Measurements from ENCODE around the gene BPIFA1. TPM values are rescaled to one million over a fixed set of nuclear protein-coding genes. Genes with fewer than 3 reads are reported as not detected.

Gene BPIFA1
- polyA plus RNA-seq, 3 donors: not detected

DNA sequence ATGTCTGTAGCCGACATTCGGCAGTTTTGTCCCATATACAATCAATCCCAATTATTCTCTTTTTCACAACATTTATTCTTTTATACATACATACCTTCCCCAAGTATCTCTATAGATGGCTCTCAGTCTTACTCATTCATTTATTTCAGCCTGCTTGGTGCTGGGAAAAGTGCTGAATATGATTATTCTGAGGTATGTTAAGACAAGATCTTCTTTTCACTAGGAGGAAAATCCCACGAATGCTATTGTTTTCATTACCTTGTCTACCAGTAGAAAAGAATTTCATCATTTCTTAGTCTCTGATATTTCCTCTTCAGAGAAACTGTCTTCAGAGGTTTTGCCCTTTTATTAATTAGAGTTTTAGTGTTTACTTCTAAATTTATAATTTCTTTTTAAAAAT is 32.4 kb upstream of the BPIFA1 start:
- DNase-seq: no peak
- Histone ChIP-seq H3K4me1 (ENCODE audit: control insufficient read depth in 1 of 2, insufficient read depth in 2 of 2, low read length in 2 of 2) (no peaks in the 10 kb centered on the region), H2AFZ (ENCODE audit: insufficient read depth, low read depth, low read length, poor library complexity, severe bottlenecking) (no peak overlapping the region), H3K9me3 (replicated peaks in 1 of 2; ENCODE audit: control insufficient read depth in 1 of 2, insufficient read depth in 1 of 2, low read length in 2 of 2) (no peaks in the 10 kb centered on the region), H4K20me1 (ENCODE audit: insufficient read depth, low read length) (no peaks in the 10 kb centered on the region), H3K79me2 (ENCODE audit: insufficient read depth, low read length) (no peaks in the 10 kb centered on the region), H3K4me3 (replicated peaks in 1 of 3; ENCODE audit: low read depth in 2 of 3, low read length in 3 of 3) (no peak overlapping the region), H3K27me3 (ENCODE audit: control insufficient read depth in 2 of 2, insufficient read depth in 2 of 2, low read length in 2 of 2) (no peaks in the 10 kb centered on the region), H3K4me2 (replicated peaks; ENCODE audit: extremely low read depth, low read length, poor library complexity, severe bottlenecking) (no peak overlapping the region), H3K9ac (ENCODE audit: insufficient read depth, low read length, poor library complexity, severe bottlenecking) (no peak overlapping the region), H3K27ac (ENCODE audit: low read depth in 1 of 2, low read length in 2 of 2) (no peak overlapping the region), H3K36me3 (replicated peaks in 1 of 2; ENCODE audit: control insufficient read depth in 1 of 2, insufficient read depth in 2 of 2, low read length in 2 of 2) (no peaks in the 10 kb centered on the region)
- H3K27ac Mint-ChIP-seq: no peak overlapping the region
- TF ChIP-seq, protein P1, sequence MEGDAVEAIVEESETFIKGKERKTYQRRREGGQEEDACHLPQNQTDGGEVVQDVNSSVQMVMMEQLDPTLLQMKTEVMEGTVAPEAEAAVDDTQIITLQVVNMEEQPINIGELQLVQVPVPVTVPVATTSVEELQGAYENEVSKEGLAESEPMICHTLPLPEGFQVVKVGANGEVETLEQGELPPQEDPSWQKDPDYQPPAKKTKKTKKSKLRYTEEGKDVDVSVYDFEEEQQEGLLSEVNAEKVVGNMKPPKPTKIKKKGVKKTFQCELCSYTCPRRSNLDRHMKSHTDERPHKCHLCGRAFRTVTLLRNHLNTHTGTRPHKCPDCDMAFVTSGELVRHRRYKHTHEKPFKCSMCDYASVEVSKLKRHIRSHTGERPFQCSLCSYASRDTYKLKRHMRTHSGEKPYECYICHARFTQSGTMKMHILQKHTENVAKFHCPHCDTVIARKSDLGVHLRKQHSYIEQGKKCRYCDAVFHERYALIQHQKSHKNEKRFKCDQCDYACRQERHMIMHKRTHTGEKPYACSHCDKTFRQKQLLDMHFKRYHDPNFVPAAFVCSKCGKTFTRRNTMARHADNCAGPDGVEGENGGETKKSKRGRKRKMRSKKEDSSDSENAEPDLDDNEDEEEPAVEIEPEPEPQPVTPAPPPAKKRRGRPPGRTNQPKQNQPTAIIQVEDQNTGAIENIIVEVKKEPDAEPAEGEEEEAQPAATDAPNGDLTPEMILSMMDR (IDR thresholded peaks at IDR 0.05): no peak
- no peaks in the 10 kb centered on the region for H3K9me3 Mint-ChIP-seq
- no peaks in the 10 kb centered on the region for H3K4me1 Mint-ChIP-seq
- peaks cover 6 to 12% (median 8%) of the 10 kb centered on the region in 3 donors for H3K27me3 Mint-ChIP-seq (ENCODE audit: low read depth in 3 of 3)
- 94% methylated on average over 2 of the region's 3 CpGs for WGBS (ENCODE audit: insufficient coverage)
- no peaks in the 10 kb centered on the region for H3K36me3 Mint-ChIP-seq
- intact Hi-C loops (cut with micrococcal nuclease): no loop called here
- no peak overlapping the region for H3K4me3 Mint-ChIP-seq

DNA sequence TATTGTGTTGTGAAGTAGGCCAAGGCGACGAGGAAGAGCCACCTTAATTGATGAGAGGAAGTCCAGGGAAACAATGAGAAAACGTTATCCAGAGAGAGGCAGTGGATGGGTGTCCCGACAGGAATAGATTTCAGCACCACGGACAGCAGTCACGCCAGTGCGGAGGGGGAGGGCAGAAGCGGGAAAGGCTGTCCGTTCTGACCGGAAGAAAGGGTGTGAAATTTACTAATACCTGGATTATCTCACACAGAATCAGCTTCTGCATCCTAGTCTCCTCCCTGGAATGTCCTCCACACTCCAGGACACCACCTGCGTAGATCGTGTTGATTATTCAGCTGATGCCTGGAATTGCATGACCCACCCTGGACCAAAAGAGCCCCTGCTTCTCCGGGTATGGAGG is 26.0 kb upstream of the BPIFA1 start:
- intact Hi-C loops (cut with micrococcal nuclease): no loop called here

More for the DNA sequence above, 26.0 kb upstream of the BPIFA1 start:
- Histone ChIP-seq H3K4me2 (replicated peaks; ENCODE audit: extremely low read depth, low read length, poor library complexity, severe bottlenecking) (no peak overlapping the region), H3K9me3 (replicated peaks in 1 of 2; ENCODE audit: control insufficient read depth in 1 of 2, insufficient read depth in 1 of 2, low read length in 2 of 2) (no peaks in the 10 kb centered on the region), H3K4me1 (ENCODE audit: control insufficient read depth in 1 of 2, insufficient read depth in 2 of 2, low read length in 2 of 2) (no peaks in the 10 kb centered on the region), H3K27me3 (ENCODE audit: control insufficient read depth in 2 of 2, insufficient read depth in 2 of 2, low read length in 2 of 2) (no peaks in the 10 kb centered on the region), H3K9ac (ENCODE audit: insufficient read depth, low read length, poor library complexity, severe bottlenecking) (no peak overlapping the region), H3K79me2 (ENCODE audit: insufficient read depth, low read length) (no peaks in the 10 kb centered on the region), H2AFZ (ENCODE audit: insufficient read depth, low read depth, low read length, poor library complexity, severe bottlenecking) (no peak overlapping the region), H3K27ac (ENCODE audit: low read depth in 1 of 2, low read length in 2 of 2) (no peak overlapping the region), H4K20me1 (ENCODE audit: insufficient read depth, low read length) (no peaks in the 10 kb centered on the region), H3K36me3 (replicated peaks in 1 of 2; ENCODE audit: control insufficient read depth in 1 of 2, insufficient read depth in 2 of 2, low read length in 2 of 2) (no peaks in the 10 kb centered on the region), H3K4me3 (replicated peaks in 1 of 3; ENCODE audit: low read depth in 2 of 3, low read length in 3 of 3) (no peak overlapping the region)
- H3K27me3 Mint-ChIP-seq (ENCODE audit: low read depth in 3 of 3): peaks cover 6 to 8% (median 8%) of the 10 kb centered on the region in 3 donors
- DNase-seq: peak; percentile 0 to 14 (median 3)
- H3K4me1 Mint-ChIP-seq: no peaks in the 10 kb centered on the region
- 0% methylated on average over 4 of the region's 13 CpGs for WGBS (ENCODE audit: insufficient coverage)
- H3K4me3 Mint-ChIP-seq: peak overlapping the region in 1 of 2 donors; percentile 32
- TF ChIP-seq, protein P1 (IDR thresholded peaks at IDR 0.05): no peak
- H3K36me3 Mint-ChIP-seq: no peaks in the 10 kb centered on the region
- H3K27ac Mint-ChIP-seq: no peak overlapping the region
- H3K9me3 Mint-ChIP-seq: no peaks in the 10 kb centered on the region

Data from CD14-positive monocyte (primary cell).